Mesenteric fat pad (tissue), 1 donor: ENCODE results near the gene NTN5. TPM values are rescaled to one million over a fixed set of nuclear protein-coding genes. Genes with fewer than 3 reads are reported as not detected.
A peak's percentile ranks its signal among the peaks of the same experiment; 100 is the strongest.

ENCODE experiments used
- DNase-seq: peaks from one replicate; pipeline ENCODE4 v3.0.0-alpha.2; 2020; ENCODE audit warnings: low spot score
- total RNA-seq: library from RNA; stranded (reverse); fragmentation: NEBNext Ultra II Directional; extraction: Animal tissue kit (Norgen Biotek cat#: 25700); gene quantifications from one replicate; pipeline ENCODE4 v1.2.1, GENCODE V29; 2021
- donor health status: DM: yes; HTN: yes; CAD: no.

The NTN5 gene
- total RNA-seq, 1 donor from 2014 or later, result 0.51 TPM

- DNase-seq, result no peak
Measured at GRCh38 chr19:48631225-48631624, 41.6 kb downstream of the NTN5 start.

- no peak for DNase-seq
Measured at GRCh38 chr19:48630296-48631063, 42.3 kb downstream of the NTN5 start.

- no peak for DNase-seq
Measured at GRCh38 chr19:48629599-48630295, 43.1 kb downstream of the NTN5 start.

- DNase-seq, result no peak
Measured at GRCh38 chr19:48629297-48629598, 43.6 kb downstream of the NTN5 start.

- no peak for DNase-seq
Measured at GRCh38 chr19:48628486-48629296, 44.1 kb downstream of the NTN5 start.

- DNase-seq, result no peak
Measured at GRCh38 chr19:48627865-48628314, 44.9 kb downstream of the NTN5 start.

GRCh38 chr19:48627201-48627864 lies 45.5 kb downstream of the NTN5 start:
- DNase-seq, result no peak

GRCh38 chr19:48625891-48626327 lies 46.9 kb downstream of the NTN5 start:
- DNase-seq, result no peak

GRCh38 chr19:48624791-48625723 lies 47.8 kb downstream of the NTN5 start:
- DNase-seq, result no peak

GRCh38 chr19:48624067-48624594 lies 48.7 kb downstream of the NTN5 start:
- peak; percentile 99 for DNase-seq

- no peak for DNase-seq
Measured at GRCh38 chr19:48623556-48624066, 49.2 kb downstream of the NTN5 start.

GRCh38 chr19:48619692-48620585 lies 52.9 kb downstream of the NTN5 start:
- no peak for DNase-seq

GRCh38 chr19:48618916-48619691 lies 53.7 kb downstream of the NTN5 start, which contains the start of the genes RPL18 and SPHK2:
Gene RPL18 (minus strand): TSS chr19:48619178. CDS start chr19:48619143, 35 bp downstream.
Gene SPHK2 (plus strand): TSS chr19:48619506. CDS start chr19:48620515, 1,009 bp downstream.
- DNase-seq, result peak; percentile 99

GRCh38 chr19:48618278-48618915 lies 54.4 kb downstream of the NTN5 start:
- DNase-seq, result no peak

GRCh38 chr19:48617146-48617937 lies 55.5 kb downstream of the NTN5 start:
- DNase-seq, result no peak

- DNase-seq, result no peak
Measured at GRCh38 chr19:48616491-48617056, 56.2 kb downstream of the NTN5 start.
